Calu3 (cell line): Measurements from ENCODE around the gene PSMG3. TPM values are rescaled to one million over a fixed set of nuclear protein-coding genes. Genes with fewer than 3 reads are reported as not detected.
"Not testable (repeated sequence)": the region's sequence is repeated elsewhere in the genome, so short reads cannot be mapped to it uniquely, and the experiment has no call there.

Experiments
- BruUV-seq: library from RNA; stranded (reverse); fragments of 400-500 nt; replicated peaks from 2 replicates; lab custom pipeline; 2021; lab: Mats Ljungman, UMichigan
- CTCF ChIA-PET: fragments of 300-600 bp; sonication (Branson Sonifier 250); formaldehyde crosslinking; loops from one replicate; lab custom pipeline; 2022; ENCODE audit warnings: antibody characterized with exemption; lab: Charles Lee
- DNase-seq: peaks from one replicate; pipeline ENCODE4 v3.0.0; 2022
- H3K27ac Mint-ChIP-seq: one replicate; pipeline ENCODE4 v1.8.0; 2022; ENCODE audit warnings: mixed read lengths; ENCODE audit not compliant: unreplicated experiment
- H3K27me3 Mint-ChIP-seq: one replicate; pipeline ENCODE4 v1.8.0; 2022; ENCODE audit warnings: mixed read lengths; ENCODE audit not compliant: unreplicated experiment
- H3K36me3 Mint-ChIP-seq: one replicate; pipeline ENCODE4 v1.8.0; 2022; ENCODE audit warnings: mild to moderate bottlenecking, moderate library complexity, mixed read lengths; ENCODE audit not compliant: insufficient read depth, unreplicated experiment
- H3K4me1 Mint-ChIP-seq: one replicate; pipeline ENCODE4 v1.8.0; 2022; ENCODE audit warnings: mild to moderate bottlenecking, low read depth, mixed read lengths; ENCODE audit not compliant: unreplicated experiment
- H3K4me3 Mint-ChIP-seq: one replicate; pipeline ENCODE4 v1.8.0; 2022; ENCODE audit warnings: mild to moderate bottlenecking, low read depth, moderate library complexity, mixed read lengths; ENCODE audit not compliant: unreplicated experiment
- H3K9me3 Mint-ChIP-seq: one replicate; pipeline ENCODE4 v1.8.0; 2022; ENCODE audit warnings: low read depth, mixed read lengths; ENCODE audit not compliant: unreplicated experiment
- intact Hi-C: fragments of 100-400 bp; cut with micrococcal nuclease; formaldehyde crosslinking; loops from one replicate; pipeline ENCODE4 v1.10.0; 2022; ENCODE audit not compliant: unreplicated experiment
- total RNA-seq: library from RNA; stranded (reverse); gene quantifications from 2 replicates; pipeline ENCODE4 v1.2.3, GENCODE V29; 2022
- TF ChIP-seq, protein P1 (sequence below): fragments of 200-600 bp; IDR thresholded peaks from one replicate; pipeline ENCODE4 v1.8.0; 2022; ENCODE audit warnings: antibody characterized with exemption; ENCODE audit not compliant: unreplicated experiment

Gene PSMG3
- total RNA-seq, 1 experiment from 2014 or later = 64.0 TPM

DNA sequence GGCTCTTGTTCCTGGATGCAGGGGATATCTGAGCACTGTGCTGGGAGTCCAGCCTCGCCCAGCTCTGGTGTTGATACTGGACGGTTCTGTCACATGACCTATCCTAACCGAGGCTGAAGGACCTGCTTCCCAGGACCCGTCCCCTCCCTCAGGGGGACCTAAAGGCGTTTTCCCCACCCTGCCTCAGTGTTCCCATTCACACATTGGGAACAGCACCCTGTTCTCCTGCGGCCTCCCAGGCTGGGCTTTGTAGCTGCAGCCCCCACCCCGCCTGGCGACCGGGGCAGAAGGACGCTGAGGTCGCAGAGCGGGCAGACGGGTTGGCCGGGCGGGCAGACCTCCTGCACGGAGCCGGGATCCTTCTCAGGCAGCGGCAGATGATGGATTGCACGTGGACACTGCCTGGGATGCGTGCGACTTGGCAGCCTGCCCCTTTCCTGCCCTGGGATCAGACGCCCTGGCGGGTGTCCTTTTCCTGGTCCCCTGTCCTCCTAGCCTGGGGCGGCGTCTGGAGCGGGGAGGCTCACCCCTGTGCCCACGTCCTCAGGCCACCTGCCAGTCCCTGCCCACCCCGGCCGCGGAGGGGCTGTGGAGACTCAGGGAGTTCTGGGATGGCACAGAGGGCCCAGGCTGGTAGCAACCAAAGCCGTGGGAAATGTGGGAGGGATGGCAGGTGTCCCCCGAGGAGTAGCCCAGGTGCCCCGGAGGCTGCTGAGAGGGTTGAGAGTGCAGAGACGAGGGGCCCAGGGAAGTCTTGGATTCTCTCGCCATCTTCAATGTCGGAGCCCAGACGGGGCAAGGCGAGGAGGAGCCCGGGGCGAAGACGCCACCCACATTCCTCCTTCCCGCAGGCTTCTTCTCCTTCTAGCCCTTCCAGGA is 17.2 kb upstream of the PSMG3 start:
- CTCF ChIA-PET = no interaction called here

DNA sequence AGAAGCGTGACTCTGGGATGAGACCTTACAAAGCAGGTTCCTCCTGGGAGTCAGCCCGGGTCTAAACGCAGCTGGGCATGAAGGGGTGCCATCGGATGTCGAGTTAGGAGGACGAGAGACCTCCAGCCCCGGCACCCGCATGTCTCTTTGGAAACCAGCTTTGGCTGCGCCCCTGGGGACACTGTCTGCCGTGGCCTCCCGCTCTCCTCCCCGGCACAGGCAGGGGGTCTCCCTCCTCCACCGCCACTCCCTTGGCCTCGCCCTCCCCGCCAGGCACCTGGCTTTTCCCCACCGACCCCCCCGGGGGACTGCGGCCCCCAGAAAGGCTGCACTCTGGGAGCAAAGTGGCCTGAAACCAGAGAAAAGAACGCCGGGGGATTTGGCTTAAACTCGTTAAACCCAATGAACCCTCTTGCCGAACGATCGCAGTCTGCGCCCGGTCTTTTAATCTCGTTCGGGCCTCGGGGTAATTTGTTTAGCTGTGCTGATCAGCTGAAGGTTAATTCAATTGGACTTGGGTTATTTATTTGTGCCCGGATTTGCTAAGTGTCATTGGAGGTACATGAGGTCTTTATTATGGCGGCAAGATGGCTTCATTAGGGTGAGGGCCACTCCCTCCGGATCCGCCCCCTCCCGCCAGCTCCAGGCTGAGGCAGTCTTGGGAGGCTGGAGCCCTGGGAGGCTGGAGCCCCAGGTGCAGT is 16.4 kb upstream of the PSMG3 start:
- Mint-ChIP-seq H3K4me3 (no peak overlapping the region), H3K27me3 (peaks cover 91% of the 10 kb centered on the region), H3K4me1 (no peaks in the 10 kb centered on the region), H3K27ac (no peak overlapping the region), H3K36me3 (peaks cover 5% of the 10 kb centered on the region), H3K9me3 (no peaks in the 10 kb centered on the region)
- CTCF ChIA-PET = no interaction called here
- no TSS peak for BruUV-seq
- intact Hi-C loops = no loop called here
- TF ChIP-seq, protein P1, sequence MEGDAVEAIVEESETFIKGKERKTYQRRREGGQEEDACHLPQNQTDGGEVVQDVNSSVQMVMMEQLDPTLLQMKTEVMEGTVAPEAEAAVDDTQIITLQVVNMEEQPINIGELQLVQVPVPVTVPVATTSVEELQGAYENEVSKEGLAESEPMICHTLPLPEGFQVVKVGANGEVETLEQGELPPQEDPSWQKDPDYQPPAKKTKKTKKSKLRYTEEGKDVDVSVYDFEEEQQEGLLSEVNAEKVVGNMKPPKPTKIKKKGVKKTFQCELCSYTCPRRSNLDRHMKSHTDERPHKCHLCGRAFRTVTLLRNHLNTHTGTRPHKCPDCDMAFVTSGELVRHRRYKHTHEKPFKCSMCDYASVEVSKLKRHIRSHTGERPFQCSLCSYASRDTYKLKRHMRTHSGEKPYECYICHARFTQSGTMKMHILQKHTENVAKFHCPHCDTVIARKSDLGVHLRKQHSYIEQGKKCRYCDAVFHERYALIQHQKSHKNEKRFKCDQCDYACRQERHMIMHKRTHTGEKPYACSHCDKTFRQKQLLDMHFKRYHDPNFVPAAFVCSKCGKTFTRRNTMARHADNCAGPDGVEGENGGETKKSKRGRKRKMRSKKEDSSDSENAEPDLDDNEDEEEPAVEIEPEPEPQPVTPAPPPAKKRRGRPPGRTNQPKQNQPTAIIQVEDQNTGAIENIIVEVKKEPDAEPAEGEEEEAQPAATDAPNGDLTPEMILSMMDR = no peak
- no peak for DNase-seq

More for the DNA sequence above, 17.2 kb upstream of the PSMG3 start:
- no peak overlapping the region for H3K4me3 Mint-ChIP-seq
- intact Hi-C loops = no loop called here
- no peak overlapping the region for H3K27ac Mint-ChIP-seq
- H3K27me3 Mint-ChIP-seq = peaks cover 94% of the 10 kb centered on the region
- H3K4me1 Mint-ChIP-seq = no peaks in the 10 kb centered on the region
- no TSS peak for BruUV-seq
- no peaks in the 10 kb centered on the region for H3K9me3 Mint-ChIP-seq
- peaks cover 5% of the 10 kb centered on the region for H3K36me3 Mint-ChIP-seq
- DNase-seq = no peak
- TF ChIP-seq, protein P1 = no peak

DNA sequence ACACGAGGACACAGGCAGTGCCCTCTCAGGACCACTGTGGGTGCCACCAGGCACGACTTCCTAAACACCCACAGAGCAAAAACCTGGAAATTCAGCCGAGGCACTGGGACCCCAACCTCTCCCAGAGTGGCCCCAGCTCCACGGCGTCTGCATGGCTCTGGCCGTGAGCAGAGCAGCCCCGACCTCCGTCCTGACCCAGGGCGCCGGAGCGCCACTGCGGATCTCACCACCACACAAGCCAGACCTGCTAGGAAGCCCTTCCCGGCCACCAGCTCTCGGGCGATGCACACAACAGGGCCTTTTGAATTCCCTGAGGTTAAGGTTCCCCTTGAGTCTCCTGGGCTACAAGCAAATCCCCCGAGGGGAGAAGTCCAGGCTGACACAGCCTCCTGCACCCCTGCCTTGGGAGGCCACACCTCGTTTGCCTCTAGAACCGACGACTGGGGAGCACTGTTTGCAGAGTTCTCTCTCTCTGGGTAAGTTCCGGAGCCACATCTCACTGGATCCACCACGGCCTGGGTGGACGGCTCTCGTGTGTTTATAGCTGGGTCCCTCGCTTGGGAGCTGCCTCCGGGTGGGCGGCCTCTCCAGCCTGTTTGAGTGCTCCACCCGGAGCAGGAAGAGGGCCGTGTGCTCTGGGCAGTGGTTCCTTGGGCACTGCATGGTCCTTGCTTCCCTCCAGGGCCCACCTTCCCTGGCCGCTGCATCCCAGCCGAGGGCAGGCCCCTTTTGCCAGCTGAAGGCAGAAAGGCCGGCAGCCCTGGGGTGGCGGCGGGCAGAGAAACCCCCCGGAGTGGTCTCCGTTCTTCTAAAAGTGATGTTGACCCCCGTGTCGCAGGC is 15.5 kb upstream of the PSMG3 start:
- Mint-ChIP-seq H3K27me3 (peaks cover 88% of the 10 kb centered on the region), H3K9me3 (no peaks in the 10 kb centered on the region), H3K27ac (no peak overlapping the region), H3K4me1 (peaks cover 1% of the 10 kb centered on the region), H3K36me3 (peaks cover 5% of the 10 kb centered on the region), H3K4me3 (no peak overlapping the region)
- TF ChIP-seq, protein P1 = no peak
- CTCF ChIA-PET = no interaction called here
- no peak for DNase-seq
- no TSS peak for BruUV-seq
- intact Hi-C loops = no loop called here

DNA sequence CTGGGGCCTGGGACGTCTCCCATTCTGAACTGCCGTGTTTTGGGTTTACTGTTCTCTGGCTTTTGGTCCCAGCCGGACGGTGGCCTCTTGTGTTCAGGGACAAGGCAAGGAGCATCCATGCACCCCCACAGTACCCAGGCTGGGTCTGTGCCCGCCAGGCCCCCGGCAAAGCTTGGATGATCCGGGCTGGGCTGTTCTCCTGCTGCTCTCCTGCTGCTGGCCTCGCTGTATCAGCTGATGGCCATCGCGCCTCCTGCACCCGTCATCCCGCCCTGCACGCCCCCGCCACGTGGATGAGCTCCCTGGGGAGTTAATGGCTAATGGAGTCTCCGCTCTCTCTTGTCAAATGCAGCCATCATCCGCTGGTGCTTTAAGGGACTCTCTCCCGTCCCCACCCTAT is 14.9 kb upstream of the PSMG3 start:
- no peak overlapping the region for H3K27ac Mint-ChIP-seq
- DNase-seq = no peak
- CTCF ChIA-PET = no interaction called here
- peaks cover 5% of the 10 kb centered on the region for H3K36me3 Mint-ChIP-seq
- H3K27me3 Mint-ChIP-seq = peaks cover 88% of the 10 kb centered on the region
- H3K4me1 Mint-ChIP-seq = peaks cover 8% of the 10 kb centered on the region
- no TSS peak for BruUV-seq
- no peak overlapping the region for H3K4me3 Mint-ChIP-seq
- TF ChIP-seq, protein P1 = no peak
- intact Hi-C loops = no loop called here
- no peaks in the 10 kb centered on the region for H3K9me3 Mint-ChIP-seq

DNA sequence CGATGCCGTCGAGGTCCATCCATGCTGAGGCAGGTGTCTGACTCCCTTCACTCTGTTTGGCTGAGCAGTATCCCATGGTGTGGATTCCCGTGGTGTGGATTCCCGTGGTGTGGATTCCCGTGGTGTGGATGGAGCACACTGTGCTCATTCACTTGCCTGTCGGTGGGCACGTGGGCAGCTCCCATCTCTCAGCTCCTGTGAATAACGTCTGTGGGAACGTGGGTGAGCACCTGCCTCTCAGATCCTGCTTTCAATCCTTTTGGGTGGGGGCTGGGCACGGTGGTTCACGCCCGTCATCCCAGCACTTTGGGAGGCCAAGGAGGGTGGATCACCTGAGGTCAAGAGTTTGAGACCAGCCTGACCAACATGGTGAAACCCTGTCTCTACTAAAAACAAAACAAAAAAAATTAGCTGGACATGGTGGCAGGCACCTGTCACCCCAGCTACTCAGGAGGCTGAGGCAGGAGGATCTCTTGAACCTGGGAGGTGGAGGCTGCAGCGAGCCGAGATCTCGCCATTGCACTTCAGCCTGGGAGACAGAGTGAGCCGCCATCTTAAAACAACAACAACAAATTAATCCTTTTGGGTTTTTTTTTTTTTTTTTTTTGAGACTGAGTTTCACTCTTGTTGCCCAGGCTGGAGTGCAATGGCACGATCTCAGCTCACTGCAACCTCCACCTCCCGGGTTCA is 13.6 kb upstream of the PSMG3 start:
- DNase-seq, intact Hi-C loops, H3K9me3 Mint-ChIP-seq, CTCF ChIA-PET, H3K27ac Mint-ChIP-seq, H3K36me3 Mint-ChIP-seq, BruUV-seq, H3K4me3 Mint-ChIP-seq: not testable (repeated sequence)
- H3K4me1 Mint-ChIP-seq = peaks cover 11% of the 10 kb centered on the region
- peaks cover 88% of the 10 kb centered on the region for H3K27me3 Mint-ChIP-seq
